HG02870 (cell line): ENCODE data around the gene RASAL3.
"Not testable (repeated sequence)": the region's sequence is repeated elsewhere in the genome, so short reads cannot be mapped to it uniquely, and the experiment has no call there.

ENCODE experiments used
- ATAC-seq: cut with Tn5 transposase; IDR thresholded peaks from one replicate; pipeline ENCODE4 v1.9.1; 2021; ENCODE audit warnings: mild to moderate bottlenecking, moderate library complexity; ENCODE audit not compliant: unreplicated experiment

The RASAL3 gene

DNA sequence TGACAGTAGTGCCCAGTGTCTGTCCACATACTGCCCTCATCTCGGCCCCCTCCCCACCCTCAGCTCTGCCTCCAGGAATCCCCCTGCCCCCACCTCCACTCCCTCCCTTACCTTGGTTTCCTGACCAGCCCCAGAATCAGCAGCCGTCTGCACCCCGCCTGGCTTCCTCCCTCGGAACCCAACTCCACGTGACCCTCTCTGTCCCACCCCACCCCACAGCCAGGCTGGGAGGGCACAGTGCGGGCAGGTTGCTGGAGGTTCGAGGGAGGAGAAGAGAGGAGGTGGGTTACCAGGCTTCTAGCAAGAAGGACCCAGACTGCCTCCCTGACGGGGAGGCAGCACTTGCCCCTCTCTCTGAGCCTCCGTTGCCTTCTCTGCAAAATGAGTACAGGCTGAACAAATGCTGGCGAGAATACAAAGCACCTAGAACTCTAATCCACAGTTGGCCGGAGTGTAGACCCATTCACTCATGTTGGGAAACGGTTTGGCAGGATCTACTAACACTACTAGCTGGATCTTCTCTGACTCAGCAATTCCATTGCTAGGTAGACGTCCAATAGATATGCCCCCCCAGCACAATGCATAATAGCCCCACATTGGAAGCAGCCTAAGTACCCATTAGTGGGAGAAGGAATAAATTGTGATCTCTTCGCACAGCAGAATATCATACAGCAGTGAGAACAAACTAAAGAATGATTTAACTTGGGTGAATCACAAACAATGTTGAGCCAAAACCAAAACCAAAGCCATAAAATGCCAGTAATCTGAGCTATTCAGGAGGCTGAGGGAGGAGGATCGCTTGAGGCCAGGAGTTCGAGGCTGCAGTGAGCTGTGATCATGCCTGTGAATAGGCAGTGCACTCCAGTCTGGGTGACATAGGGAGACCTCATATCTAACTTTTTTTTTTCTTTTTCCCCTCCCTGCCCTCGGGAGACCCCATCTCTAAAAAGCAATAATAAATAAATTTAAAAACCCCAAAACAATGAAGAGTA lies at the start of gene RASAL3:
Gene RASAL3 (minus strand): TSS at position 151 of the 992 bp plus-strand sequence. CDS start 186 bp downstream, outside the sequence.
- ATAC-seq, result no peak

DNA sequence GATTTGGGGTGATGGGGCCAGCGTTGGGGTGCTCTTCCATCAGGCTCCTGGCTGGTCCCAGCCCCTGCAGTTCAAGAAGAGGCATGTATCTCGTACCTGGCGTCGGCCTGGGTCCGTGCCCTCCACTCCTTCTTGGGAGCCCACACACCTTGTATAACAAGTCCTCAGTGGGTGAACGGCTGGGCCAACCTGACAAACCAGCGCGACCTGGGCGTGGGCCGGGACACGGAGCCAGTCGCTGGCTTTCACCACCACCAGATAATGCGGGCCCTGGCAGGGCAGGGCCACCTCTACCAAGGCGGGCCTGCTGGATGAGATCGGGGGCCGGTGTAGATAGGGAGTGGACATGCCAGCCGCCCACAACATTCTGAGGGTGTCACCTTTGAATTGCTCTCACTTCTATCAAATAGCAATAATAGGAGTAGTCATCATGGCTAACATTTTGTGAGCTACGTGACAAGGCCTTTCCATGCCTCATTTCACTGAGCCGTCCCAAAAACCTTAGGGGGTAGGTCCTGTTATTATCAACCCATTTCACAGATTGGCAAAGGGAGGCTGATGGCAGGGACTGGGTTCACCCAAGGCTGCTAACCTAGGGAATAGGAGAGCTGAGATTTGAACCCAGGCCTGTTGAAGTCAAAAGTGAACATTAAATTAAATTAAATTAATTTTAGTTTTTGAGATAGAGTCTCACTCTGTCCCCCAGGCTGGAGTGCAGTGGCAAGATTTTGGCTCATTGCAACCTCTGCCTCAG lies 47.5 kb upstream of the RASAL3 start:
- no peak for ATAC-seq

DNA sequence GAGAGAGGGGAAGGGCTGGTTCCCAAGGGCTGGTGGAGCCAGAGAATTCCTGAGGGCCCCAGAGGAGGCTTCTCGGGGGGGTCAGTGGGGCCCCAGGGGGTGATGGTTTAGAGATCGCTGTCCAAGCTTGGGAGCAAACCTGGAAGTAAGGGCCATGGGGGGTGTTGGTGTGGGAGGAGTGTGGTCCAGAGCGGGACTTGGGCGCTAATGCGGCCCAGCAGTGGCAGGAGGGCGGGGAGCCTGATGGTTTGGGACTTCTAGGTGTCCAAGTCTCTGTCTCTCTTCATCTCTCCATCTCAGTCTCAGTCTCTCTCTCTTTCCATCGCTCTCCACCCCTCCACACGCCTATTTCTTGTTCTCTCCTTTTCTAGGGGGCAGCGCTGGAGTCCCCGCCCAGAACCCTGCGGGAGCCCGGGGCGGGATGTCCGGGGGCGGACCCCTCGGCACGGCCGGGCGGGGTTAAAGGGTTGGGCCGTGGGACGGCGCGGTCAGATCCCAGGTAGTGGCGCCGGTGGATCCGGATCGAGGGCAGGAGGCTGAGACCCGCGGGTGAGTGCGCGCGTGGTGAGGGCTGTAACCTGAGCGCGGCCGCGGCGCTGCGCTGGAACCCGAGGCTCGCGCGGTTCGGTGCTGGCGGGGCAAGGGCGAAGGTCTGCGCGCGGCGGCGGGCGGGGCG lies 43.8 kb upstream of the RASAL3 start, which contains the start of gene CYP4F22:
Gene CYP4F22 (plus strand): TSS at position 491 of the 676 bp plus-strand sequence. CDS start 16,812 bp downstream, outside the sequence.
- no peak for ATAC-seq

DNA sequence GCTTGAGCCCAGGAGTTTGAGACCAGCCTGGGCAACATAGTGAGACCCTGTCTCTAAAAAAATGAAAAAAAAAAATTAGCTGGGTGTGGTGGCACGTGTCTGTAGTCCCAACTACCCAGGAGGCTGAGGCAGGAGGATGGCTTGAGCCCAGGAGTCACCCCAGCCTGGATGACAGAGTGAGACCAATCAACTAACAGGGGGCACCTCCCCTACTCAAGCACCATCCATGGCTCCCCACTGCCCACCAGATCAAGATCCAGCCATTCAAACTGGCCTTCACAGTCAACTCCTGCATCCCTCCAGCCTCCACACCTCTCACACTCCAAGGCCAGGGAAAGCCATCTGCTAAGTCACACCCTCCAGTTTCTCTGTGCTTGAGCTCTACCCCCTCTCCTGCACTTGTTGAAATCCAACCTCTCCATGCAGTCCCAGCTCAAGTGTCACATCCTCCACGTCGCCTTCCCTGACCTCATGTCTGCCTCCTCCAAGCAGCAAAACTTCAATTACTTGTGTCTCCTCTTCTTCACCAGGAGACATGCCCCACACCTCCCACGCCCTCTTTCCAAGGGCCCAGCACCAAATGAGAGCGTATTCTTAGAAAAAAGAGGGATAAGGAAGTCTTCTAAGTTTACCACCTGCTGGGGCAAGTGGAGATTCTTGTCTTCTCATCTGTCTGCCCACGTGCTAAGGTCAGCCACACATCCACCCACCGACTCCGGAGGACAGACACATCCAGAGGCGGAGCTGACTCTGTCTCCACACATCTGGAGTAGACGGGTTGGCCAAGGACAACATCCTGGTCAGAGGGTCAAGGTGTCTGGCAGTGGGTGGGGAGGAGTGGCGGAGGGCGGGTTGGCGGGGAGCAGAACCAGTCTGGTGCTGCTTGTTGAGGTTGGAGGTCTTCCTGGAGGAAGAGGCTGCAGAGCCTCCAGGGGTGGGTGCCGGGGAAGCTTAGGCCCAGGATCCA lies 43.0 kb upstream of the RASAL3 start:
- ATAC-seq, result no peak

DNA sequence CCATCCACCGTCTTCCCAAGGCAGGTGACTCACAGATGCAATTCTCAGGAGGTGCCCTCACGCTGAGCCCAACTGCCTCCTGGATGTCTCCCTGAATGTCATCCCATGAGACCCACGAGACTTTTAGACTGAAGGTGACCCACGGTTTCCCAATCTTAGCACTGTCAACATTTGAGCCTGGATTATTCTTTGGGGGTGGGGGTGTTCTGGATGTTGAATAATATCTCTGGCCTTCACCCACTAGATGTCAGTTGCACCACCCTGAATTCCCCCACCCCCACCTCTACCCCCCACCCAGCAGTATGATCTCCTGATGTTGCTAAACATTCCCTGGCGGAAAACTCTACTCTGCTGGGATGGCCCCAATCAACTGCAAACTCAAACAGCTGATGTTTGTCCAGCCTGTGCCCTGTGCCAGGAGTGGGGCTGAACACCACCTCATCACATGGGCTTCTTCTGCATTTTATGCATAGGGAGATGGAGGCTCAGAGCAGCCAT lies 41.8 kb upstream of the RASAL3 start:
- no peak for ATAC-seq

DNA sequence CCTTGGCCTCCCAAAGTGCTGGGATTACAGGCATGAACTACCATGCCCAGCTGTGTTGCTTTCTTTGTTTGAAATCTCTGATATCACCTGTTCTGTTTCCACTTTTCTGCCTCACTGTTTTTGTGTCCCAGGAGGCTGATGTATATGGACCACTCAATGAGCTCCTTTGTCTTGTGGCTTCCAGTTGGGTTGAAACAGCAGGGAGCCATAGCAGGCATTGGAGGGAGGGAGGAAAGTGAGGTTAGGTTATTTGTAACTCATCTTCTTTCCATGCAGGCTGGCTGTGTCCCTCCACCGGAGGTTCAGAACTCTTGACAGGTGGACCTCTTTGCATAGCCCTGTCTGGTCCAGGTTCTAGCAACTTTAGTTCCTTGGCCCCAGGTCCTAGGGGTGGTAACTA lies 37.9 kb upstream of the RASAL3 start:
- ATAC-seq, result no peak

DNA sequence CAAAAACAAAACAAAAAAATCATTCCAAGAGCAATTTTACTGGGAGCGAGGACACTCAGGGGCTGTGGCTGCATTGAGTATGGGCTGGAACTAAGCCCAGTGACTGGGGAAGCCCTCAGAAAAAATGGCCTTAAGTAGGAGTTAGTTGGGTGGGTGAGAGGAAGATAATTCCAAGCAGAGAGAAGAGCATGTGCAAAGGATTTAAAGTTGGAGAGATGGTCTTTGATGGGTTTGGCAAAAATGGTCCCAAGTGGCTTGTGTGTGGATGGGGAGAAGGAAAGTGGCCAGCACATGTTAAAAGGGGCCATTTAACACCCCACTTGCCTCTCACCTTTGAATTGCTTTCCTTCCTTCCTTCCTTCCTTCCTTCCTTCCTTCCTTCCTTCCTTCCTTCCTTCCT lies 37.3 kb upstream of the RASAL3 start:
- no peak for ATAC-seq

DNA sequence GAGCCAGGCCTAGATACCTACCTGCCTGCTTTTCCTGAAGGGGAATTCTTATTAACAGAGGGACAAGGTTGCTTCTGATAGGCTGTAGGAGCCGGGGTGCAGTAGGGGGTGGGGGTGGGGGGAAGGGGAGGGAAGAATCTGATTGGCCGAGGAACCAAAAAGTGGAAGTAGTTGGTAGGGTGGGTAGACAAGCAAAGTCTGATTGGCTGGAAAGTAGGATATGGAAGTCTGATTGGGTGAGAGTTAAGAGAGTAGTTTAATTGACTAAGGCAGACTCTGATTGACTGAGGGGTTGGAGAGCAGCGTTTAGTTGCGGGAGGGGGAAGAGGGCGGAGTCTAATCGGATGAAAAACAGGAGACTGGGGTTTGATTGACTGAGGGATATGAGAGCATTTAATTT lies 34.6 kb upstream of the RASAL3 start:
- ATAC-seq, result no peak

DNA sequence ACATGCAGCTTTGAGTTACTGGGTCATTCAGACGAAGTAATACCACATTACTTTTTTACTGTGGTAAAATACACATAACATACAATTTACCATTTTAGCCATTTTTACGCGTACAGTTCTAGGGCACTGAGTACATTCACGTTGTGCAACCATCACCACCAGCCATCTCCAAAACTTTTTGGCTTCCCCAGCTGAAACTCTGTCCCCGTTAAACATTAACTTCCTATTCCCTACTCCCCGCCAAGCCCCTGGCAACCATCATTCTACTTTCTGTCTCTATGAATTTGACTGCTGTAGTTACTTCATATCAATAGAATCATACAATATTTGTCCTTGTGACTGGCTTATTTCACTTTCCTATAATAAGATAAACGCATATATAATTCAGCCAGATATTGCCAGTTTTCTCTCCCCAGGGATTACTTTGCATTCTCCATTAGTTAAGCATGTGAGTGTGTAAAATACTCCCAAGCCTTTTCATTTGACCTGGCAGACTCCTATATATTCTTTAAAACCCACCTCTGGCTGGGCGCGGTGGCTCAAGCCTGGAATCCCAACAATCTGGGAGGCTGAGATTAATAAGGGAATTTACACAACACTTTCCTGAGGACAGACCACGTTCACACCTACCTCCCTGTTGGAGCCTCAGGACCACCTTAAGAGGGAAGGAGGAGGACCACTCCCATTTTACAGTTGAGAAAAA lies 34.0 kb upstream of the RASAL3 start:
- no peak for ATAC-seq

DNA sequence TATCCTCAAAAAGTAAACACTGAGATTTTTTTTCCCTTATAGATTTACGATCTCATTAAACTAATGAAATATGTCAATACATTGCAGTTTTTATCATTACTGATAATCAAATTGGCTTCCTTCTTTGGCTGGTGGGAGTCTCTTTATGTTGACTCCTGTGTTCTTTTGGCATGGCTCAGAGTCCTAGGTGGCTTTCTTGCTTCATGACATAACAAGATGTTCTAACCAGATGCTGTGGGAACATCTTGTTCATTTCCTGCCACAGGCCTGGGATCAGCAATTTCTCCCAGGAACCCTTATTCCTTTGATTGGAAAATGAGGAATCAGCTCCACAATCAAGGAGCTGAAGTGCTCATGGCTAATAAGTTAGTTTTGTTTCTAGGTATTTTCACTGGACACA lies 30.8 kb upstream of the RASAL3 start:
- ATAC-seq, result no peak

DNA sequence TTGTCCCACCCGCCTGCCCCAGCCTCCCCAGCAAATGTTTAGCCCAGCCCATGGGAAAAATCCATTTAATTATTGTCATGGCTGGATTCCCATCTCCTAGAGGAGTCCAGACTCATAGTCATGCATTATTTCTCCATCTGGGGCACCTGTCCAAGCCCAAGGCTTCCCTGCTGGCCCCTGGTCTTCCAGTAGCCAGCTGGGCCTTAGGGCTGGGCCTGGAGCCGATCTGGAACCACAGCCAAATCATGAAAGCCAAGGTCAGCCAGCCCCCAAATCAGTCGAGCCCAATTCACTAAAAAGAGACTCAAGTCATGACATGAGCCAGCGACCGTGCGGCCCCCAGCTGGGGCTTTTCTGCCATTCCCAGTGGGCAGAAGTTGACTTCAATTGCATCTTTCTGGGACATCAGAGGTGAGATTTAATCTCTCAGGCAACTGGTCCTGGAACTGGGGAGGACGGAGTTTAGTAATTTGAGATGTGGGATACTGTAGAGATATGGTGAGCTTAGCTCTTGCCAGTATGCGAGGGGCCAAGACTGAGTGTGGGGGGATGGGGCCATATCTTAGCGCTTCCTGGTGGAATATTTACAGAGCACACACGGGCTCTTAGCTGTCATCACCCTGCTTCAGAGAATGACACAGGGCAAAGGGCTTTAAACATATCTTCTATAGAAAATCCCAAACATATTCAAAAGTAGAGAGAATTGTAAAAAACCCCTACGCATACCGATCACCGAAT lies 24.3 kb upstream of the RASAL3 start:
- no peak for ATAC-seq

DNA sequence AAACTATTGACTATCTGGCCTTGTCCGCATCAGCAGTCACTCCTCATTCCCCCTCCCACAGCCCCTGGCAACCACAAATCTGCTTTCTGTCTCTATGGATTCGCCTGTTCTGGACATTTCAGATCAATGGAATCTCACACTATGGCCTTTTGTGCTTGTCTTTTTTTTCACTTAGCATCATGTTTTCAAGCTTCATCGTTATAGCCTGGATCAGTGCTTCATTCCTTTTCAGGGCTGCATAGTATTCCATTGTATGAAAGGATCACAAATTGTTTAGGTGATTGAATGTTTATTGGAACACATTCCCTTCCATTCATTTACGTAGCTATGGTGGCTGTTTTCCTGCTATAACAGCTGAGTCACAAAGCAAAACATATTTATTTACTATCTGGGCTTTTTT lies 22.7 kb upstream of the RASAL3 start:
- no peak for ATAC-seq

DNA sequence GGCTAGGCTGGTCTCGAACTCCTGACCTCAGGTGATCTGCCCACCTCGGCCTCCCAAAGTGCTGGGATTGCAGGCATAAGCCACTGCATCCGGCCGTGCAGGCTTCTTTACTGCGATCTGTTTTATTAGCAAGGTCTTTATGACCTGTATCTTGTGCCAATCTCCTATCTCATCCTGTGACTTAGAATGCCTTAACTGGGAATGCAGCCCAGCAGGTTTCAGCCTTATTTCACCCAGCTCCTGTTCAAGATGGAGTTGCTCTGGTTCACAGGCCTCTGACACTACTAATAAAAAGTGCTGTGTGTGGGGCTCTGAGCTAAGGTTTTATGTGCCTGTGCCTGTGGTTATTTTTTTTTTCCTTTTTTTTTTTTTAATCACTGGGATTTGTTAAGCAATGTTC lies 21.4 kb upstream of the RASAL3 start:
- not testable (repeated sequence) for ATAC-seq

DNA sequence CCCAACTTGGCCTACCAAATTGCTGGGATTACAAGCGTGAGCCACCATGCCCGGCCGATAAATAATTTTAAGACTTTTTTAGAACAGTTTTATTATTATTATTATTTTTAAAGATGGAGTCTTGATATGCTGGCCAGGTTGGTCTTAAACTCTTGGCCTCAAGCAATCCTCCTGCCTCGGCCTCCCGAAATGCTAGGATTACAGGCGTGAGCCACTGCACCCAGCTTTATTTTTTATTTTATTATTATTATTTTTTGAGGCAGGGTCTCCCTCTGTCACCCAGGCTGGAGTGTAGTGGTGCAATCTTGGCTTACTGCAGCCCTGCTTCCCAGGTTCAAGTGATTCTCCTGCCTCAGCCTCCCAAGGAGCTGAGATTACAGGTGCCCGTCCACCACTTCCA lies 16.7 kb upstream of the RASAL3 start:
- ATAC-seq, result not testable (repeated sequence)

DNA sequence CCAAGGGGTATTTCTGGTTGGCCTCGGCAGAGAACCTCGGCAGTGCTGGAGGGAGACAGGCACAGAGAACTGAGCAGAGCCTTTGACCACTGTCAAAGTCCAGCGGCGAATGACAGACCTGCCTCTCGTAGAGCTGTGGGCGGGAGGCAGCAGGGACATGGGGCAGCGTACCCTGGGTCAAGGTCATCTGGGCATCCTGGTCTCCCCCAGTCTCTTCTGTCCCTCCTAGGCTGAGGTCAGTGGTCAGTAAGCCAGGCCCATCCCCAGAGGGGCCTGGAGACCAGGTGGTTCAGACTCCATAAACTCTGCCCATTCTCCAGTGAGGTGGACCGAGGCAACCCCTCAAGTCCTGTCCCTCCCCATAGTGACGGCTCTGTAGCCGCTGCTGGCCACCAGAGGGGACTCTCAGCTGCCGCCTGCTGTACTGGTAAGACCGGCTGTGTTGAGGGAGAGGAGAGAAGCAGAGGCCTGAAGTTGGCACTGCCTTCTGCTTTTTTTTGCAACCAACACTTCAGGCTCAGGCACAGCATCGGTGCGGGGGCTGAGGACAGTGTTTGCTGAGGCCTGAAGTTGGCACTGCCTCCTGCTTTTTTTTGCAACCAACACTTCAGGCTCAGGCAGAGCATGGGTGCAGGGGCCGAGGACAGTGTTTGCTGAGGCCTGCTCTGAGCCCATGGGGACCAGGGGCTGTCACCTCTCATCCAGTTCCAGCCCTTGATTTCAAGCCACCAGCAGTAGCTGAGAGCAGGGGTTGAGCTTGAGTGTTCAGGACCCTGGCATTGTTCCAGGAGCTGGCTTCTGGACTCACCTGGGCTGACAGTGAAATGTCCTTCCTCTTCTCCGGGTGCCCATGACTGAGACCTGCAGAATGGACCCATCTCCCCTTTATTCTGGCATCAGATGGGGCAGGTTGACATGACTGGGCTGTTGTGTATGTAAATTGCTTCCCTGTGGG lies 15.3 kb upstream of the RASAL3 start, which contains the start of gene PGLYRP2:
Gene PGLYRP2 (minus strand): TSS at position 111 of the 955 bp plus-strand sequence. CDS start 130 bp downstream, outside the sequence.
- no peak for ATAC-seq

DNA sequence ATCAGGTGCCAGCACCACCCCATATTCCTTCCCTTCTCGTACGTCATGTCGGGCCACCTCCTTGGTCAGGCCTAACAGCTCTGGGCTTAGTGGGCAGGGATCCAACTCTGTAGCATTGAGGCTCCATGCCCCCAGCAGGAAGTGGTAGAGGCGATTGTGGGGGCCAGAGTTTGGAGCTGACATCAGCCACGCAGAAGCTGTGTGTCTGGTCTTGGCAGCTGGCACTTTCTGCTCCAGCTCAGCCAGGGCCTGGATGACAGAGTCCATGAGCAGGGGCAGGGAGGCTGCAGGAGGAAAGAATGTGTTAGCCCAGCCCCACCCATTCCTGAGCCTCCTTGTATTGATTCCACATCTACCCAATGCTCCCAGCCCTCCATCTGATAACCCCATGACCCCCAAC lies 12.0 kb upstream of the RASAL3 start:
- no peak for ATAC-seq

DNA sequence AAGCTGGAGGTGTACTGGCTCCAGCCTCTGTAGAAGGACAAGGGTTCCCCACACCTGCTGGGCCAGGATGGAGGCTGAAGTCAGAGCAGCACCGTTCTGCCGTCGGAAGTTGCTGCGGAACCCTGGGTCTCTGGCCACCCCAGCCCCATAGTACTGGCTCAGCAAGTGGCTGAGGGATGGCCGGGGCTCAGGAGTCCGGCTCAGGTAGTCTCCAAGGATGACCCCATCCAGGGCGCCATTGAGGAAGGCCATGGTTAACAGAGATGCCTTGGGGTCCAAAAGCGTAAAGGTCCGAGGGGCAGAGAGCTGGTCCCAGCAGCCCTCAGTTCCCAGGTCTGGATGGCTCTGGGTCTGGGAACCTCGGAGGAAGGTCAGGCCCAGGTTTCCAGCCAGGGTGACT lies 11.3 kb upstream of the RASAL3 start:
- ATAC-seq, result no peak
